ENCODE measurements around the gene TSHZ1. TPM values are rescaled to one million over a fixed set of nuclear protein-coding genes. Genes with fewer than 3 reads are reported as not detected.

The TSHZ1 gene
- total RNA-seq, 2 donors from 2014 or later, result 9.6 to 12.3 TPM

DNA sequence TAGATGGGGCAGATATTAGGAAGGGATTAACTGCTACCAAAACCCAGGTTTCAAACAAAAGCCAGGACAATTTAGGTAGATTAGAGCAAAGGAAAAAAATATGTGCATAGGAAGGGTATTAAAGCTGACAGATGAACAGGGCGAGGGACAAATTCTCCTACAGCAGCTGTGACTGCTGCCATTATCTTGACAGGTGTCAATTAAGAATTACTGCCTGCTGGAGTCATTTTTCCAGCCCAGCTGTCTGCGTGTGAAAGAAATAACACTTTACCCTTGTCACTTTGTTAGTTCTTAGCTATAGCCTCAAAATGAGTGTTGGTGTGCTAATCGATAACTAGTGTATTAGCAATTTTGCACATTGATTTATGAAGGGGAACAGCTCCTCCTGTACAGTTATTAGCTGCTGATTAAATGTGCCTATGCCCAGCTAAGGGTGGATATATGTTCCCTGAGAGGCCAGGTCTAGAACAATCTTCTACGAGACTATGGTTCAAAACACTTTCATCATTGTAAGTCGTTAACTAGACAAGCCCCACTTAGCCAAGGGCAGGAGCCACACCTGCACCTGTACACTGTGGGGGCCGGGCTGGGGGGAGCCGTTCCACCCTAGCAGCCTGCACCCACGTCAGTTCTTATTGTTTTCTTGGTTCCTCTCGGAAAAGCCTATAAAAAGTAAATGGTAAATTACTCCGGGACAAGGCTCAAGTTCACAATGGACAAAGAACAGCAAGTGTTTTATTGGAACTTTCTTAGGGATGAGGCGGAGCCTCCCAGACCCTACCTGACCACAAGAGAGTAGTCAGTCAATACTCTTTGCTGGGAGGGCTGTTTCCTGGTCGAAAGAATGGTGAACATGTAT lies 7.7 kb downstream of the TSHZ1 start:
- Mint-ChIP-seq H3K36me3 (ENCODE audit: low read depth) (no peaks in the 10 kb centered on the region), H3K27me3 (no peaks in the 10 kb centered on the region), H3K4me3 (no peak overlapping the region), H3K9me3 (no peaks in the 10 kb centered on the region), H3K27ac (no peak overlapping the region), H3K4me1 (peaks cover 23% of the 10 kb centered on the region)
- no peak for ATAC-seq (replicated peaks)

DNA sequence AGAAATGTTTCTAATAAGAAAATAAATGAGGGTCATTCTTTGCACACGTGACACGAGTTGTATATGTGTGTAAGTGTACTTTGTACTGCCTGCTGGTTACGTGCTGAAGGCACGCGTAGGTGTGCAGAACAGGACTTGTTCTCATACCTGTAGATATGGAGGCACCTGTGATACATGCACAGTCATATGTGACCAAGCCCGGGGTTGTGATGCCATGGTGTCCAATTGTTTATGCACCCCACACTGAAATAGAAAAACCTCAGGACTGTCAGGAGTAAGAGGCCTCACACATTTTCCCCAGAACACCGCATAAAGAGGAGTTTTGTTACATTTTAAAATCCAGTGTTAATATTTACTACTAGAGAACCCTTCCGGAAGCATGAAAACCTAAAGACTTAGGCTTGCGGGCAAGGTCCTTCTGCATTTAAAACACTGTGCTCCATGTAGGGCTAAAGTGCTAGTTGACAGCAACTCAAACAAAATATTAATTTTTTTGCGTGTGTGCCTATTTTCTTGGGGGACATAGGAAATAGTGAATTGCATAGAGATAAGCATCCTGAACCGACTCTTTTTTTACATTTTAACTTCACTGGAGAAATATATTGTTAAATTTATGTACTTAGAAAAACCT lies 9.3 kb downstream of the TSHZ1 start:
- H3K4me1 Mint-ChIP-seq, result peaks cover 15% of the 10 kb centered on the region
- no peak overlapping the region for H3K27ac Mint-ChIP-seq
- no peak overlapping the region for H3K4me3 Mint-ChIP-seq
- H3K36me3 Mint-ChIP-seq (ENCODE audit: low read depth), result no peaks in the 10 kb centered on the region
- H3K27me3 Mint-ChIP-seq, result no peaks in the 10 kb centered on the region
- no peak for ATAC-seq (replicated peaks)
- H3K9me3 Mint-ChIP-seq, result no peaks in the 10 kb centered on the region

- no peaks in the 10 kb centered on the region for H3K27me3 Mint-ChIP-seq
- ATAC-seq (replicated peaks), result no peak
- H3K36me3 Mint-ChIP-seq (ENCODE audit: low read depth), result no peaks in the 10 kb centered on the region
- H3K4me1 Mint-ChIP-seq, result peaks cover 9% of the 10 kb centered on the region
- no peak overlapping the region for H3K27ac Mint-ChIP-seq
- H3K4me3 Mint-ChIP-seq, result no peak overlapping the region
- H3K9me3 Mint-ChIP-seq, result no peaks in the 10 kb centered on the region
These were observed 10.2 kb downstream of the TSHZ1 start for GRCh38 chr18:75220551-75221355.

- H3K36me3 Mint-ChIP-seq (ENCODE audit: low read depth), result no peaks in the 10 kb centered on the region
- peaks cover 4% of the 10 kb centered on the region for H3K4me1 Mint-ChIP-seq
- no peaks in the 10 kb centered on the region for H3K9me3 Mint-ChIP-seq
- H3K4me3 Mint-ChIP-seq, result peak overlapping the region; percentile 31
- H3K27ac Mint-ChIP-seq, result no peak overlapping the region
- no peaks in the 10 kb centered on the region for H3K27me3 Mint-ChIP-seq
- no peak for ATAC-seq (replicated peaks)
These were observed 10.8 kb downstream of the TSHZ1 start for GRCh38 chr18:75221397-75221796.

DNA sequence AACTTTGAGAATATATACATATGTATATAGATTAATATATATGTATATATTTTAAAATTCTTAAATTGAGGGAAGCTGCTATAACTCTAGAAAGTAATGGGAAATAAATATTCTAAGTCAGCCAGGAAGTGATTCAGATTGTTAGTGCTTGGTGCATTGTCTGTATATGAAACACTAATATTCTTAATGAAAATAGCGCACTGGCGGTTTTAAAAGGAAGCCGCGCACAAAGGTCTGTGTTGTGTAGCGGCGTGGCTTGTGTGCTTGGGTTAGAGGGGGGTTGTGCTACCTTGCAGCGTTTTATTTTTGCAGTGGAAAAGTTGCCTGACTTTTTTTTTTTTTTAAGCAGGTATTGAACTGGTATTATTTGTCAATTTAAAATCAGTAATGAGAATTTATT lies 11.3 kb downstream of the TSHZ1 start:
- no peak for ATAC-seq (replicated peaks)
- peak overlapping the region; percentile 31 for H3K4me3 Mint-ChIP-seq
- H3K4me1 Mint-ChIP-seq, result no peaks in the 10 kb centered on the region
- no peaks in the 10 kb centered on the region for H3K36me3 Mint-ChIP-seq (ENCODE audit: low read depth)
- H3K9me3 Mint-ChIP-seq, result no peaks in the 10 kb centered on the region
- no peaks in the 10 kb centered on the region for H3K27me3 Mint-ChIP-seq
- no peak overlapping the region for H3K27ac Mint-ChIP-seq

- H3K9me3 Mint-ChIP-seq, result no peaks in the 10 kb centered on the region
- H3K27ac Mint-ChIP-seq, result no peak overlapping the region
- no peaks in the 10 kb centered on the region for H3K36me3 Mint-ChIP-seq (ENCODE audit: low read depth)
- no peaks in the 10 kb centered on the region for H3K4me1 Mint-ChIP-seq
- no peaks in the 10 kb centered on the region for H3K27me3 Mint-ChIP-seq
- ATAC-seq (replicated peaks), result no peak
- H3K4me3 Mint-ChIP-seq, result peak overlapping the region; percentile 31
These were observed 11.8 kb downstream of the TSHZ1 start for GRCh38 chr18:75222407-75222806.

DNA sequence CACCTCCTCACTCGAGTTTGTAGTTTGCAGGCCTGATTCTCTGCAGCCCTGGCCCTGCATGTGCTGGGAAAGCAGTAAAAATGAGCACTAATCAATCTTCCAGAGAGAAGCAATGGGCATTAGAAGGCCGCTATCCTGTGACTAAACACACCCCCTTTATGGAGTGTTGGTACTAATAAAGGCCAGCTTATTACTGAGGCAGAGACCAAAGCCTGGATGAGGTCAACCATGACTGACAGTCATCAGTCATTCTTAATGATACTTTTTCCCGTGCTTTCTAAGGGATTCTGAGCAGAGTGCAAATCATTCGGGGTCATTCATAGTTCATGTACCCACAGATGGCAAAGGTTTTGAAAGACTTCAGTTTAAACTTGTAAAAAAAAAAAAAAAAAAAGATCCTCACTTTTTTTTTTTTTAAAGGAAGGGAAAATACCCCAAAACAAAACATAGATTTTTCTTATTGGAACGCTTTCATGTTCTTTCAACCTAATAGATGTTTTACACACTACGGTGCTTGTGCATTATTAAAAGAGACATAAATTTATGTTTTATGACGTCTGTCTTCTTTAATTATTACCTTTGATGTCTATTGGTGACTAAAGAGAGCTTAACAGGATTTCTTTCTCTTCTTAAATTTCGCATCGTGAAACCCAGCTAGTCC lies 13.2 kb downstream of the TSHZ1 start:
- Mint-ChIP-seq H3K27me3 (no peaks in the 10 kb centered on the region), H3K27ac (no peak overlapping the region), H3K36me3 (ENCODE audit: low read depth) (no peaks in the 10 kb centered on the region), H3K4me3 (no peak overlapping the region), H3K4me1 (no peaks in the 10 kb centered on the region), H3K9me3 (no peaks in the 10 kb centered on the region)
- no peak for ATAC-seq (replicated peaks)

DNA sequence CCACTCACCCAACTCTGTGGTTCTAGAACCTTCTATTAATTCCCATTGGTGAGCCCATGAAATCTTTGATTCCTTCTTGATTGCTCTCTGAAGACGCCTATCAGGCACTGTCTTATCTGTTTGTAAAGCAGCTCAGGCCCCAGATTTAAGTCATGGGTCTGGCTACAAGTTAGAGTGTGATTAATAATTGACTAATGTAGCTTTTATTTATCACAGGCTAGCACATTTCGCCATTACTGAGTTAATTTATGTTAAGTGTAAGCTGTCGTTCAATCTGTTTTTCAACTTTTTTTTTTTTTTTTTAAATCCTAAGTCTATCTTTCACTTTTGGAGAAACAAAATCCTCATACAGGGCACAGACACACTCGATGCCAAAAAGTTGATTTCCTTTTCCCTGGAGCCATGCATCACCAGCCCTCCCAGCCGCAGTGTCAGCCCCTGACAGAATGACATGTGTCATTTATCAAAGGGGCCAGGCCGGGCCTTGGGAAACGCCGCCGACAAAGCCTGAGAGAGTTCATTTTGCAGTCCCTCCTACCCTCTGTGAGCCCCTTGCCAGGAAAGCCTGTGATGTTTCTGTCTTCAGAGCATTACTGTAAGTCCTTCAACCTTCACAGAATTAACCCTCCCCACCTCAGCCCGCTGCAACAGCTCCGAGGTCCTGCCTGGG lies 15.8 kb downstream of the TSHZ1 start:
- Mint-ChIP-seq H3K9me3 (no peaks in the 10 kb centered on the region), H3K36me3 (ENCODE audit: low read depth) (peaks cover 6% of the 10 kb centered on the region)

GRCh38 chr18:75226956-75227316 lies 16.3 kb downstream of the TSHZ1 start:
- Mint-ChIP-seq H3K4me3 (no peak overlapping the region), H3K36me3 (ENCODE audit: low read depth) (peaks cover 6% of the 10 kb centered on the region), H3K4me1 (no peaks in the 10 kb centered on the region), H3K27me3 (no peaks in the 10 kb centered on the region), H3K27ac (peak overlapping the region; percentile 59), H3K9me3 (no peaks in the 10 kb centered on the region)
- no peak for ATAC-seq (replicated peaks)

More for the DNA sequence above, 15.8 kb downstream of the TSHZ1 start:
- Mint-ChIP-seq H3K27ac (no peak overlapping the region), H3K27me3 (no peaks in the 10 kb centered on the region), H3K4me3 (no peak overlapping the region), H3K4me1 (no peaks in the 10 kb centered on the region)
- ATAC-seq (replicated peaks), result no peak

DNA sequence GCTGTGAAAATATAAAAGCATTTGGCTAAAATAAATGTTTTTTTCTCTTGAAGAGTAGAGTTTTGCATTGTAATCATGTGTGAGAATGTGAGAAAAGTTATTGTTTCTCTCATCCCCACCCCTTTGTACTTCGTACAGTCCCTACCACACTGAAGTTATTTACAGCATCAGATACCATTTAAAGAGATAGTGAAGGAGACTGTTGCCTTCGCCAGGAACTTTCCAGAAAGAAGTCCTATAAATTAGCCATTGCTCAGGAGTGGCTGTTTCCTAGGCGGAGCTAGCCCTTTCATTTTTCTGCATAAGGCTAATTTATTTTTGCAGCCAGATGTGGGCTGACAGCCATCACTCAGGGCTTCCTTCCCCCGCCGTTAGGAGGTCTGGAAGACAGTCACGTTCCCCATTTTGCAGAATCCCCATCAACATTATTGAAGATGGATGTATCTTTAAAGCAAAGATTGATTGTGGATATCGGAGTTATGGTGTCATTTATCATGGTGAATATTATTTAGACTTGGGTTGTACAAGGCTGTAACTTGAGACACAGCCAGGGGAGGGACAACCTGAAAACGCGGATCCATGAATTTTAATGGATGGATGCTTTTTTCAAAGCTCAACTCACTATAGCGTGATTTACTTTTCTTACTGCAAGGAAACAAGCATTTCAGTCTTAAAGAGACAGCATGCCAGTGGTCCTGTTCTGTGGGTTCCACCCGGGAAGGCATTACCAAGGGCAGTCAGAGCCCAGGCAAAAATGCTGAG lies 17.1 kb downstream of the TSHZ1 start:
- no peak for ATAC-seq (replicated peaks)
- Mint-ChIP-seq H3K4me1 (no peaks in the 10 kb centered on the region), H3K36me3 (ENCODE audit: low read depth) (peaks cover 6% of the 10 kb centered on the region), H3K27me3 (no peaks in the 10 kb centered on the region), H3K4me3 (no peak overlapping the region), H3K9me3 (no peaks in the 10 kb centered on the region), H3K27ac (peak overlapping the region; percentile 59)

DNA sequence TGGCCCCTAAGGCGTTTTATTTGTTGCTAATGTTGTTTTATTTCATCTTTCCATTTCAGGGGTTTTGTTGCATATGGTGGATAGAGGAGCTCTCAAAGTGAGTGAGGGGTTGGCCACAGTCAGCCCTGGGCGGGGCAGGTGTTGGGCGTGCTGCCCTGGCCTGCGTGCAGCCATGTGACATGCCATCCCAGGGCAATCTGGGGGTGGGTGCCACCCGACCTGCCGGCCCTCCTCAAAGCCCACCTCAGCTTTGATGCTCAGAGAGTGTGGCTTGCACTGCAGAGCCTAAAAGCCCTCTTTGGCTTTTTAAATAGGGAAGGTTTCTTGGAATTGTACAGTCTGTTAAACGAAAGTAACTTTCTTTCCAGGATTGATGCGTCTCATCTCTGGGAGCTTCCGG lies 18.4 kb downstream of the TSHZ1 start:
- Mint-ChIP-seq H3K27ac (no peak overlapping the region), H3K4me3 (no peak overlapping the region), H3K9me3 (no peaks in the 10 kb centered on the region), H3K36me3 (ENCODE audit: low read depth) (peaks cover 6% of the 10 kb centered on the region), H3K4me1 (no peaks in the 10 kb centered on the region), H3K27me3 (no peaks in the 10 kb centered on the region)
- ATAC-seq (replicated peaks), result no peak

GRCh38 chr18:75229437-75229836 lies 18.8 kb downstream of the TSHZ1 start:
- no peak for ATAC-seq (replicated peaks)
- Mint-ChIP-seq H3K27ac (no peak overlapping the region), H3K9me3 (no peaks in the 10 kb centered on the region), H3K27me3 (no peaks in the 10 kb centered on the region), H3K4me3 (no peak overlapping the region), H3K4me1 (no peaks in the 10 kb centered on the region), H3K36me3 (ENCODE audit: low read depth) (peaks cover 6% of the 10 kb centered on the region)

DNA sequence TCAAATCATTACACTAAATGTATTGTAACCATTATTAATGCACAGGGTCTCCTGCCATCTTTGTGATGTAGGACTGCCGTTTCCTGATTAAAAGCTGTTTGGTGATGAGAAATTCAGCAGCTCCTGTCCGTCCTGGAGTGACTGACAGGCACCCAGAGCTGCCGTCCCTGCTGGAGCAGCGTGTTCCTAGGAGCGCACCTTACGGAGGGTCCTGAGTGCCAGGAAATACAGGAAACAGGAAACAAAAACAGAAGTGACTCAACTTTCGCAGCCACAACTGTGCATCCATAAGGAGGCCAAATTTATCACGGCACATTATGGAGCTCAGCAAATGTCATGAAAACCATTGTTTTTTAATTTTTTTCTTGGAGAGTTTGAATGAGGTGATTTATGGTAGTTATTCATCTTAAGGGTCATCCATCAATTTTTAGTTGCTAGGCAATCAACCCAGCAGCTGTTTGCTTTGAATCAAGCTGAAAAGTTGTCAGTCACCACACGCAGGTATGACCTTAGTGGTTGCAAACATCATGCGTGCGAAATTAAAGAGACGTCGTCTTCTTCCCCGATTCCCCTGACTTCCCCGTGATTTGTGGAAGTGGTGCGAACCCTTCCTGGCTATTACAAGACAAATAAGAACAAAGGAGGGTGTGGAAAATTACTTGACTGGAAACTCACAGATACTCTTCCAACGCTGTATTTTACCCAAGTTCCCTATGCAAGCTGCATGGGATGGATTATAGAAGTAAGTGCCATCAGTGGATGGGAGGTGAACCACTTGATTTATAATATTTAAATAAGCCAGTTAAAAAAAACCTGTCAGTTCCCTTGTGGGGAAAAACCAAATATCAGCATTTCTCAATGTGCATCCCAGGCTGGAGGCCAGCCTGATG lies 19.8 kb downstream of the TSHZ1 start:
- Mint-ChIP-seq H3K27ac (no peak overlapping the region), H3K4me1 (no peaks in the 10 kb centered on the region), H3K9me3 (no peaks in the 10 kb centered on the region), H3K36me3 (ENCODE audit: low read depth) (peaks cover 6% of the 10 kb centered on the region), H3K27me3 (no peaks in the 10 kb centered on the region), H3K4me3 (no peak overlapping the region)
- no peak for ATAC-seq (replicated peaks)

Data from activated T-helper 17 cell treated with anti-CD3 and anti-CD28 coated beads, Interleukin-2, amount 50 U/mL, for 72 hours (primary cell).